Esophagus (tissue), 2 donors: ENCODE data around the gene INPP5B. TPM values are rescaled to one million over a fixed set of nuclear protein-coding genes. Genes with fewer than 3 reads are reported as not detected.
"Not testable (repeated sequence)": the region's sequence is repeated elsewhere in the genome, so short reads cannot be mapped to it uniquely, and the experiment has no call there.

Experiments
- H3K27ac ChIP-seq, 2 donors: one replicate each; pipeline ENCODE4 v1.5.1; 2013; ENCODE audit warnings: low read depth in 2 of 2, mild to moderate bottlenecking in 2 of 2, inconsistent platforms in 1 of 2, low read length in 1 of 2, moderate library complexity in 1 of 2
- H3K27me3 ChIP-seq, 2 donors: one replicate each; pipeline ENCODE4 v1.6.1; 2013; ENCODE audit warnings: low read length in 2 of 2, control low read depth in 1 of 2, mild to moderate bottlenecking in 1 of 2; ENCODE audit not compliant: insufficient read depth in 2 of 2, control insufficient read depth in 1 of 2
- H3K36me3 ChIP-seq, 2 donors: one replicate each; pipeline ENCODE4 v1.6.1; 2013; ENCODE audit warnings: low read length in 1 of 2; ENCODE audit not compliant: control insufficient read depth in 2 of 2, insufficient read depth in 2 of 2
- H3K4me1 ChIP-seq, 2 donors: one replicate each; pipeline ENCODE4 v1.6.1; 2013; ENCODE audit warnings: low read length in 1 of 2; ENCODE audit not compliant: control insufficient read depth in 2 of 2, insufficient read depth in 2 of 2
- H3K4me3 ChIP-seq, 2 donors: one replicate each; pipeline ENCODE4 v1.5.1; 2013; ENCODE audit warnings: low read length in 2 of 2, mild to moderate bottlenecking in 2 of 2, low read depth in 1 of 2, moderate library complexity in 1 of 2
- H3K9me3 ChIP-seq, 2 donors: one replicate each; pipeline ENCODE4 v1.6.1; 2013; ENCODE audit warnings: mild to moderate bottlenecking in 2 of 2, low read depth in 1 of 2, low read length in 1 of 2, moderate library complexity in 1 of 2; ENCODE audit not compliant: control insufficient read depth in 2 of 2, insufficient read depth in 1 of 2
- WGBS, 2 donors: extraction: QIAGEN DNeasy Blood & Tissue Kit; methylation state at CpG; one replicate each; pipeline ENCODE4 v1.1.7; 2013; 5-methylcytosine and 5-hydroxymethylcytosine counted together
- polyA plus RNA-seq, 2 donors: library from polyadenylated mRNA; stranded (reverse); fragments of 200-250 nt; gene quantifications; one replicate each; pipeline ENCODE4 v1.2.3, GENCODE V29; 2013
- donor health status: healthy with polysubstance abuse.
- donor health status: Bipolar disorder and iron deficiency.

INPP5B gene
- polyA plus RNA-seq, 2 donors, result 4.4 to 7.4 TPM

DNA sequence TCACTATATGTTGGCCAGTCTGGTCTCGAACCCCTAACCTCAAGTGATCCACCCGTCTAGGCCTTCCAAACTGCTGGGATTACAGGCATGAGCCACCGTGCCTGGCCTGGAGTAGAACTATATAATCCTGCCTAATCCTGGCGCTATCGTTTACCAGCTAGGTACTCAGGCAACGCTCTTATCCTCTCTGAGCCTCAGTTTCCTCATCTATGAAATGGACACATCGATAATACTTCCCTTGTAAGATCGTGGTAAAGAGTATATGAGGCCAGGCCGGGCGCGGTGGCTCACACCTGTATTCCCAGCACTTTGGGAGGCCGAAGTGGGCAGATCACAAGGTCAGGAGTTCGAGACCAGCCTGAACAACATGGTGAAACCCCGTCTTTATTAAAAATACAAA lies 10.1 kb downstream of the INPP5B start:
- not testable (repeated sequence) for H3K4me1 ChIP-seq, H3K36me3 ChIP-seq, H3K4me3 ChIP-seq, H3K27ac ChIP-seq, H3K27me3 ChIP-seq, H3K9me3 ChIP-seq
- 94% methylated on average over 14 of the region's 14 CpGs for WGBS, 2 donors

DNA sequence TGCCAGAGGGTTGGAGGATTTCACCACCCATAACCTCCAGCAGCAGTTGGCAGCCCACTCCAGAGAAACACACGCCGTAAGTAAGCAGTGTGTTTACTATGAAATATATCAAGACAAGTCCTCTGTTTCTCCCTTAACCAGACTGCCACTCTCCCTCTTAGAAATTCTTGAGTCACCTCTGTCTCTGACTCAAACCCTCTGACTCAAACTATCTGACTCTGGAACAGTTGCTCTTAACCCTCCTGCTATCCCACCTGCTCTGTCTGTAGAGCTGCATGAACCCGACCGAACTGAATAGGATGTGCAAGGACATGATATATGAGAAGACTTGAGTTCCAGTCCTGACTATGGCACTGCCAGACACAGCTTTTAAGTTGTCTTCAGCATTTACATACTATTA lies 14.1 kb downstream of the INPP5B start:
- 62 to 79% methylated on average over 4 of the region's 4 CpGs for WGBS, 2 donors
- H3K27me3 ChIP-seq, result no peaks in the 10 kb centered on the region
- H3K27ac ChIP-seq, result no peak overlapping the region
- H3K36me3 ChIP-seq, result no peaks in the 10 kb centered on the region
- H3K4me3 ChIP-seq, result no peak overlapping the region
- H3K9me3 ChIP-seq, result no peaks in the 10 kb centered on the region
- peaks cover 6 to 7% of the 10 kb centered on the region in 2 donors for H3K4me1 ChIP-seq

- H3K27ac ChIP-seq, result peak overlapping the region; percentile 68 to 78
- peaks cover 6 to 7% of the 10 kb centered on the region in 2 donors for H3K4me1 ChIP-seq
- H3K36me3 ChIP-seq, result no peaks in the 10 kb centered on the region
- 1% methylated on average over 63 to 68 of the region's 68 CpGs for WGBS, 2 donors
- no peaks in the 10 kb centered on the region for H3K27me3 ChIP-seq
- H3K4me3 ChIP-seq, result peak overlapping the region; percentile 74 to 94
- H3K9me3 ChIP-seq, result no peaks in the 10 kb centered on the region
Observed at GRCh38 chr1:37931361-37932158, 15.3 kb downstream of the INPP5B start.

DNA sequence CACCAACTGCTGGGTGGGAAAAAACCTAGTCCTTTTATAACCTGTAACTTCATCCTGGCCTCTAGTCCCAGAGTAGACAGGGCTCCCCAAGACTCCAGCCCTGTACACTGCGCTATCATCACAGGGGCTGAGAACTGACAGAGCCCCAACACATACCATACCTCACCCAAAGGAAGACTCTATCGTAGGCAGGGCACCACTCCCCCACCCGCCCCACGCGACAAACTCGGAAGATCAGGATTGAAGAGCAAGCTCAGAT lies 15.8 kb downstream of the INPP5B start:
- Histone ChIP-seq H3K4me3 (peak overlapping the region; percentile 74 to 94), H3K27me3 (no peaks in the 10 kb centered on the region), H3K4me1 (peaks cover 6 to 7% of the 10 kb centered on the region in 2 donors), H3K36me3 (no peaks in the 10 kb centered on the region), H3K27ac (peak overlapping the region in 1 of 2 donors; percentile 78), H3K9me3 (no peaks in the 10 kb centered on the region)
- WGBS, 2 donors, result 7 to 10% methylated on average over 6 of the region's 6 CpGs

GRCh38 chr1:37930246-37931101 lies 16.4 kb downstream of the INPP5B start:
- no peaks in the 10 kb centered on the region for H3K27me3 ChIP-seq
- no peaks in the 10 kb centered on the region for H3K9me3 ChIP-seq
- 58 to 61% methylated on average over 13 of the region's 13 CpGs for WGBS, 2 donors
- H3K36me3 ChIP-seq, result no peaks in the 10 kb centered on the region
- H3K27ac ChIP-seq, result peak overlapping the region; percentile 13 to 78
- H3K4me1 ChIP-seq, result peaks cover 6 to 7% of the 10 kb centered on the region in 2 donors
- H3K4me3 ChIP-seq, result peak overlapping the region; percentile 74 to 94

DNA sequence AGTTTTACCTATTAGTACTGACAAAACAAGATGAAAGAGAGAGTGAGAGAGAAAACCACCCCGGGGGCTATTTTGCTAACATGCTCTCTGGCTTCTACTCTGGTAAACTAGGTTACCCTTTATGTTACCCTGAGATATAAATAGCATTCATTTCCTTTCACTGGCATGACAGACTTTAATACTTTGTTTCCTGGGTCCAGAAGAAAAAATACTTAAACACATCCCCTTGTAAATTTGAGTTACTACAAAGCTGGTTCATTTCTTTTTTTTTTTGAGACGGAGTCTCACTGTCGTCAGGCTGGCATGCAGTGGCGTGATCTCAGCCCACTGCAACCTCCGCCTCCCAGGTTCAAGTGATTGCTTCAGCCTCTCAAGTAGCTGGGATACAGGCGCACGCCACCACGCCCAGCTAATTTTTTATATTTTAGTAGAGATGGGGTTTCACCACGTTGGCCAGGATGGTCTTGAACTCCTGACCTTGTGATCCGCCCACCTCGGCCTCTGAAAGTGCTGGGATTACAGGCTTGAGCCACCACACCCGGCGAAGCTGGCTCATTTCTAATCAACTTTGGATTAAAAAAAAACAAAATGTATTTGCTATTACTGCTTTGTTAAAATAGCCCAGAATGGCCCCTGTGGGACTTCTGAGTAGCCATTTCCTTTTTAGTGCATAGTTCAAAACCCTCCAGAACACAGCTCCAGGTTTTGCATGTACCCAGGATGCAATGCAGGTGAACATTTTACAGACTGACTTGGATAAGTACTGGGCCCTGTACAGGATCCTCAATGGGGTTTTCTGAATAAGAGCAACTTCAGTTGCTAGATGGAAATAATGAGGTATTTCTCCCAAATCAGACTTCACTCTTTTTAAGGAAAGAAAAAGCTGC lies 20.6 kb downstream of the INPP5B start:
- Histone ChIP-seq H3K36me3 (no peaks in the 10 kb centered on the region), H3K27me3 (no peaks in the 10 kb centered on the region), H3K9me3 (no peaks in the 10 kb centered on the region), H3K4me1 (peaks cover 6 to 7% of the 10 kb centered on the region in 2 donors), H3K4me3 (no peak overlapping the region), H3K27ac (no peak overlapping the region)
- WGBS, 2 donors, result 55 to 61% methylated on average over 13 of the region's 13 CpGs

DNA sequence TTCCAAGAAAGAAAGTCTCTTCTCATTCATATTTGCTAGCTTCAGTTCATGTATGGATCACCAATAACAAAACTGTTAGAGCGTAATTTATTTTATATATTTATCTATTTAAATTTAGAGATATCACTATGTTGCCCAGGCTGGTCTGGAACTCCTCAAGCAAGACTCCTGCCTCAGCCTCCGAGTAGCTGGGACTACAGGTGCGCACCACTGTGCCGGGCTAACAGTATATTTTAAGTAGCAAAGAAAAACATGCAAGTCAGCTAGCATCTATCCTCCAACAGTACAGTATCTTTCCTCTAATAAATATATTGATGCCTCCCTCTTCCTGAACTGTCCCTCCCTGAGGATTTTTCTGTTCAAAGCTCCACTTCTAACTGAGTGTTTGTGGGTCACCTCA lies 21.5 kb downstream of the INPP5B start:
- no peaks in the 10 kb centered on the region for H3K36me3 ChIP-seq
- H3K9me3 ChIP-seq, result no peaks in the 10 kb centered on the region
- 78 to 83% methylated on average over 4 of the region's 4 CpGs for WGBS, 2 donors
- H3K4me3 ChIP-seq, result no peak overlapping the region
- H3K27me3 ChIP-seq, result no peaks in the 10 kb centered on the region
- H3K4me1 ChIP-seq, result peaks cover 0 to 2% of the 10 kb centered on the region in 2 donors
- no peak overlapping the region for H3K27ac ChIP-seq

DNA sequence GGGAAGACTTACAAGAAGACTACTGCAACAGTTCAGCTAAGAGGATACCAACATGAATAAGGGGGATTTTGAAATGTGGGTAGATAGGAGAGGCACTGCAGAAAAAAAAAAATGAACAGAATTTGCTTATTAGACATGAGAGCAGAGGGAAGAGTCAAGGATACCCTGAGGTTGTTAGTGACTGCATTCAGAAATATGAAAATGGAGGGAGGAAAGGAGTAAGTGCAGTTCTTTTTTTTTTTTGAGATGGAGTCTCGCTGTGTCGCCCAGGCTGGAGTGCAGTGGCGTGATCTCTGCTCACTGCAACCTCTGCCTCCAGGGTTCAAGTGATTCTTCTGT lies 23.3 kb downstream of the INPP5B start:
- no peaks in the 10 kb centered on the region for H3K9me3 ChIP-seq
- no peak overlapping the region for H3K27ac ChIP-seq
- no peak overlapping the region for H3K4me3 ChIP-seq
- H3K27me3 ChIP-seq, result no peaks in the 10 kb centered on the region
- WGBS, 2 donors, result 95 to 100% methylated on average over 3 of the region's 3 CpGs
- no peaks in the 10 kb centered on the region for H3K4me1 ChIP-seq
- H3K36me3 ChIP-seq, result no peaks in the 10 kb centered on the region

- no peaks in the 10 kb centered on the region for H3K27me3 ChIP-seq
- H3K27ac ChIP-seq, result no peak overlapping the region
- H3K36me3 ChIP-seq, result no peaks in the 10 kb centered on the region
- H3K9me3 ChIP-seq, result no peaks in the 10 kb centered on the region
- H3K4me1 ChIP-seq, result no peaks in the 10 kb centered on the region
- 73 to 77% methylated on average over 4 of the region's 4 CpGs for WGBS, 2 donors
- no peak overlapping the region for H3K4me3 ChIP-seq
Observed at GRCh38 chr1:37922767-37923550, 23.9 kb downstream of the INPP5B start.
